ENCODE data around the gene CTSF. TPM values are rescaled to one million over a fixed set of nuclear protein-coding genes. Genes with fewer than 3 reads are reported as not detected.

Gene CTSF
- total and polyA plus RNA-seq, 2 experiments from 2014 or later = 0.60 to 1.1 TPM

- Histone ChIP-seq H4K20me1 (ENCODE audit: insufficient read depth, poor library complexity, severe bottlenecking) (no peaks in the 10 kb centered on the region), H3K9me2 (replicated peaks; ENCODE audit: insufficient read depth) (no peaks in the 10 kb centered on the region), H3K36me3 (replicated peaks; ENCODE audit: insufficient read depth, low read depth) (no peaks in the 10 kb centered on the region), H3K4me1 (ENCODE audit: insufficient read depth) (no peaks in the 10 kb centered on the region), H3K27ac (no peak overlapping the region), H3K27me3 (no peaks in the 10 kb centered on the region), H2AFZ (no peak overlapping the region), H3K9me3 (ENCODE audit: low read depth) (no peaks in the 10 kb centered on the region), H3K4me2 (no peak overlapping the region), H3K4me3 (no peak overlapping the region), H3K79me2 (no peaks in the 10 kb centered on the region)
- 88% methylated on average over 5 of the region's 5 CpGs for WGBS (ENCODE audit: low lambda C conversion rate, missing lambda C conversion rate)
- no peak for DNase-seq (ENCODE audit: low spot score)
- no peak for TF ChIP-seq EZH2phosphoT487 (IDR thresholded peaks at IDR 0.05; ENCODE audit: low read depth, severe bottlenecking, unreplicated experiment)
- no peak for TF ChIP-seq EZH2 (IDR thresholded peaks at IDR 0.05; ENCODE audit: borderline replicate concordance)
- TF ChIP-seq CTCF (IDR thresholded peaks at IDR 0.05; ENCODE audit: poor library complexity) = no peak
Measured at GRCh38 chr11:66554602-66555001, 13.8 kb downstream of the CTSF start.

- no peaks in the 10 kb centered on the region for H3K9me2 ChIP-seq (replicated peaks; ENCODE audit: insufficient read depth)
- H3K27ac ChIP-seq = no peak overlapping the region
- H3K9me3 ChIP-seq (ENCODE audit: low read depth) = no peaks in the 10 kb centered on the region
- H3K4me1 ChIP-seq (ENCODE audit: insufficient read depth) = peaks cover 10% of the 10 kb centered on the region
- H3K4me3 ChIP-seq = no peak overlapping the region
- no peak for DNase-seq (ENCODE audit: low spot score)
- H3K27me3 ChIP-seq = no peaks in the 10 kb centered on the region
- H3K79me2 ChIP-seq = no peaks in the 10 kb centered on the region
- no peaks in the 10 kb centered on the region for H4K20me1 ChIP-seq (ENCODE audit: insufficient read depth, poor library complexity, severe bottlenecking)
- H3K4me2 ChIP-seq = no peak overlapping the region
- TF ChIP-seq EZH2 (IDR thresholded peaks at IDR 0.05; ENCODE audit: borderline replicate concordance) = no peak
- H3K36me3 ChIP-seq (replicated peaks; ENCODE audit: insufficient read depth, low read depth) = no peaks in the 10 kb centered on the region
- no peak overlapping the region for H2AFZ ChIP-seq
- 89% methylated on average over 4 of the region's 4 CpGs for WGBS (ENCODE audit: low lambda C conversion rate, missing lambda C conversion rate)
Measured at GRCh38 chr11:66550887-66551286, 17.5 kb downstream of the CTSF start.

DNA sequence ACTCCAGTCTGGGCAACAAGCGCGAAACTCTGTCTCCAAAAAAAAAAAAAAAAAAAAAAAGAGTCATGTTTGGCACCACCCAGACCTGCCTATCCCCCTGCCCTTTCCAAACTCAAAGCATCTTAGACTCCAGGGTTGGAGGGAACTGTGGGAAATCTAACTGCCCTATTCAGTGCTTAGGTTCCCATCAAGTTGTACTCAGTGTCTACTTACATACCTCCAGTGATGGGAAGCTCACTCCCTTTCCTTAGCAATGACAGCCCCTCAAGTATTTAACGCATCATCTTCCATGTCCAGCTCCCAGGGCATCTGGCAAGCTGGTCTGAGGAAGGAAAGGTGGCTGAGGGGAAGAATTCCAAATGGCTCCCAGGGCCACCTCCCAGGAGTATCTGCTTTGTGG lies 18.7 kb downstream of the CTSF start:
- Histone ChIP-seq H3K36me3 (replicated peaks; ENCODE audit: insufficient read depth, low read depth) (no peaks in the 10 kb centered on the region), H3K27me3 (no peaks in the 10 kb centered on the region), H3K4me1 (ENCODE audit: insufficient read depth) (peaks cover 17% of the 10 kb centered on the region), H4K20me1 (ENCODE audit: insufficient read depth, poor library complexity, severe bottlenecking) (no peaks in the 10 kb centered on the region), H3K9me3 (ENCODE audit: low read depth) (no peaks in the 10 kb centered on the region), H3K27ac (no peak overlapping the region), H3K9me2 (replicated peaks; ENCODE audit: insufficient read depth) (no peaks in the 10 kb centered on the region), H3K4me2 (no peak overlapping the region), H3K79me2 (peaks cover under 1% of the 10 kb centered on the region), H3K4me3 (no peak overlapping the region), H2AFZ (no peak overlapping the region)
- TF ChIP-seq CTCF (IDR thresholded peaks at IDR 0.05; ENCODE audit: poor library complexity) (no peak), EZH2 (IDR thresholded peaks at IDR 0.05; ENCODE audit: borderline replicate concordance) (no peak)
- WGBS (ENCODE audit: low lambda C conversion rate, missing lambda C conversion rate) = 86% methylated on average over 3 of the region's 3 CpGs
- DNase-seq (ENCODE audit: low spot score) = no peak

DNA sequence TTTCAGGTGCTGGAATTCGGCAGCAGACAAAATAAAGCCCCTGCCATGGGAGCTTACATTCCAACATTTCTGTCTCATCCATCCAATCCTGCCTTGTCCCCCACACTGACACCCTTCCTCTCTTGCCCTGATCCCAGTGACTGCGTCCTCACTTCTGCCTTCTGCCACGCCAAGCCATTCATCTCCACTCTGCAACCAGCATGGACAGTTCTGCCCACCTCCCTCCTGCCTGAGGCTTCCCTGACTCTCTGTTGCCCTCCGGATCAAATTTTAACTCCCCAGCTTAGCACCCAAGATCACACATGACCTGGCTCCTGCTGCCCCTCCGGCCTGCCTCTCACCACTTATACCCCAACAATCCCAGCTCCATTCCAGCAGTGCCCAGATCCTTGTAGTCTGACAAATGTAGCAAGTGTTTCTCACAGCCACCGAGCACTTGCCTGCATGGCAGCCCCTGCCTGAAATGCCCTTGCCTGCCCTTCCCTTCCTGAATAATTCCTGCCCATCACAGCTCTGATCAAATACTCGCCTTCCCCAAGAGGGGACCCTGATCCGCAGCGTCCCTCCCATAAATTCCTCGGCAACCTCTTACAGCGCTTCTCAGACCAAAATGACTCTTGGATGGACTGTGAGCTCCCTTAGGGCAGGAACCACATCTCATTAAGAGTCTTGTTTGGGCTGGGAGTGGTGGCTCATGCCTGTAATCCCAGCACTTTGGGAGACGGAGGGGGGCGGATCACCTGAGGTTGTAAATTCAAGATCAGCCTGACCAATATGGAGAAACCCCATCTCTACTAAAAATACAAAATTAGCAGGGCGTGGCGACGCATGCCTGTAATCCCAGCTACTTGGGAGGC lies 19.4 kb downstream of the CTSF start:
- 59% methylated on average over 16 of the region's 16 CpGs for WGBS (ENCODE audit: low lambda C conversion rate, missing lambda C conversion rate)
- peaks cover 3% of the 10 kb centered on the region for H3K79me2 ChIP-seq
- no peak overlapping the region for H3K4me2 ChIP-seq

More for the DNA sequence above, 19.4 kb downstream of the CTSF start:
- H4K20me1 ChIP-seq (ENCODE audit: insufficient read depth, poor library complexity, severe bottlenecking) = no peaks in the 10 kb centered on the region
- H3K9me2 ChIP-seq (replicated peaks; ENCODE audit: insufficient read depth) = no peaks in the 10 kb centered on the region
- no peak overlapping the region for H2AFZ ChIP-seq
- H3K27ac ChIP-seq = no peak overlapping the region
- no peaks in the 10 kb centered on the region for H3K9me3 ChIP-seq (ENCODE audit: low read depth)
- TF ChIP-seq EZH2 (IDR thresholded peaks at IDR 0.05; ENCODE audit: borderline replicate concordance) = no peak
- TF ChIP-seq EZH2phosphoT487 (IDR thresholded peaks at IDR 0.05; ENCODE audit: low read depth, severe bottlenecking, unreplicated experiment) = no peak
- TF ChIP-seq CTCF (IDR thresholded peaks at IDR 0.05; ENCODE audit: poor library complexity) = no peak
- no peaks in the 10 kb centered on the region for H3K36me3 ChIP-seq (replicated peaks; ENCODE audit: insufficient read depth, low read depth)
- H3K27me3 ChIP-seq = no peaks in the 10 kb centered on the region
- no peak for DNase-seq (ENCODE audit: low spot score)
- H3K4me1 ChIP-seq (ENCODE audit: insufficient read depth) = peaks cover 17% of the 10 kb centered on the region
- H3K4me3 ChIP-seq = no peak overlapping the region
